K562 (cell line): ENCODE measurements around the gene MTCL3.

Experiments
- ATAC-seq: fragments of 200-7000 bp; cut with Tn5 transposase; 3 replicates; pipeline ENCODE4 v1.9.1; 2020; ENCODE audit warnings: moderate library complexity
- BruUV-seq: library from RNA; stranded (reverse); fragments of 400-500 nt; replicated peaks from 2 replicates; lab custom pipeline; 2021; lab: Mats Ljungman, UMichigan
- CTCF ChIA-PET: fragments of 300-600 bp; formaldehyde crosslinking; extraction: SDS; loops from one replicate; lab custom pipeline; 2021; ENCODE audit warnings: low intra/inter-chr PET ratio; lab: Yijun Ruan, JAX
- POLR2A ChIA-PET: fragments of 300-600, 350-650 bp; sonication (Branson Sonifier 250); formaldehyde crosslinking; extraction: SDS; loops from one replicate; lab custom pipeline; 2021; ENCODE audit warnings: antibody characterized with exemption, inconsistent platforms; lab: Yijun Ruan, JAX
- DNase-seq, 4 experiments: peaks; one replicate each; pipeline versions ENCODE4 v3.0.0 to v3.0.0-alpha.2; 2011 to 2018; ENCODE audit warnings: low spot score in 3 of 4, mixed read lengths in 3 of 4; ENCODE audit errors: extremely low read depth in 1 of 4
- FAIRE-seq: peaks from 2 replicates; lab custom pipeline; 2011; peaks lifted over from hg19 to GRCh38; lab: Jason Lieb, UNC
- H2AFZ ChIP-seq: 2 replicates; pipeline ENCODE4 v1.6.0; 2011; ENCODE audit warnings: low read depth, low read length, control low read depth, inconsistent platforms
- H3K27ac ChIP-seq: fragments of 200-600 bp; 3 replicates; pipeline ENCODE4 v1.8.0; 2011; ENCODE audit warnings: low read depth, mild to moderate bottlenecking, control low read depth, inconsistent platforms, low read length, moderate library complexity, mixed read lengths; ENCODE audit errors: extremely low read depth
- H3K27me3 ChIP-seq, 2 experiments: fragments of 300-600 bp in 1 of 2; 2 replicates in 1 of 2; 3 replicates in 1 of 2; pipeline versions ENCODE4 v1.6.0 to v1.8.0; 2011; ENCODE audit warnings: inconsistent platforms in 2 of 2, low read length in 2 of 2, mild to moderate bottlenecking in 1 of 2, mixed read lengths in 1 of 2, moderate library complexity in 1 of 2; ENCODE audit not compliant: control insufficient read depth in 2 of 2, insufficient read depth in 2 of 2
- H3K36me3 ChIP-seq: fragments of 300-600 bp; 3 replicates; pipeline ENCODE4 v1.8.0; 2011; ENCODE audit warnings: mild to moderate bottlenecking, low read length, inconsistent platforms; ENCODE audit not compliant: control insufficient read depth, insufficient read depth
- H3K4me1 ChIP-seq, 2 experiments: fragments of 200-600 bp in 1 of 2; replicated peaks in 1 of 2; 2 replicates in 1 of 2; 3 replicates in 1 of 2; pipeline versions ENCODE4 v1.5.1 to v1.8.0; 2011; ENCODE audit warnings: inconsistent platforms in 2 of 2, low read length in 2 of 2, mild to moderate bottlenecking in 1 of 2, mixed read lengths in 1 of 2, moderate library complexity in 1 of 2; ENCODE audit not compliant: control insufficient read depth in 2 of 2, insufficient read depth in 2 of 2
- H3K4me2 ChIP-seq: 2 replicates; pipeline ENCODE4 v1.6.1; 2011; ENCODE audit warnings: low read length, control low read depth, inconsistent platforms, mixed read lengths; ENCODE audit not compliant: insufficient read depth
- H3K4me3 ChIP-seq: fragments of 200-600 bp; sonication (generic), shearing (Covaris generic); 2 replicates; pipeline ENCODE4 v1.5.1; 2016; ENCODE audit warnings: control low read depth, inconsistent platforms
- H3K79me2 ChIP-seq: fragments of 200-600 bp; 3 replicates; pipeline ENCODE4 v1.8.0; 2011; ENCODE audit warnings: low read length, inconsistent platforms; ENCODE audit not compliant: control insufficient read depth, insufficient read depth
- H3K9ac ChIP-seq, 2 experiments: 2 replicates each; pipeline versions ENCODE4 v1.6.0 to v1.6.1; 2011; ENCODE audit warnings: low read depth in 2 of 2, low read length in 2 of 2, control low read depth in 1 of 2, inconsistent platforms in 1 of 2, mild to moderate bottlenecking in 1 of 2, mixed read lengths in 1 of 2; ENCODE audit not compliant: insufficient read depth in 1 of 2
- H3K9me1 ChIP-seq: one replicate; pipeline ENCODE4 v1.6.0; 2011; ENCODE audit warnings: inconsistent platforms, mild to moderate bottlenecking, low read length, moderate library complexity; ENCODE audit not compliant: control insufficient read depth, insufficient read depth
- H3K9me3 ChIP-seq: replicated peaks from 2 replicates; pipeline ENCODE4 v1.5.1; 2011; ENCODE audit warnings: low read depth, low read length, inconsistent platforms; ENCODE audit not compliant: control insufficient read depth, insufficient read depth
- H4K20me1 ChIP-seq: replicated peaks from 2 replicates; pipeline ENCODE4 v1.6.1; 2011; ENCODE audit warnings: low read length, inconsistent platforms, mixed read lengths; ENCODE audit not compliant: control insufficient read depth, insufficient read depth
- CBX2 ChIP-seq: fragments of 200-600 bp; sonication (generic); IDR thresholded peaks from one replicate; pipeline ENCODE4 v1.6.1; 2012; ENCODE audit warnings: mild to moderate bottlenecking, low read length, inconsistent platforms; ENCODE audit not compliant: insufficient read depth, poor library complexity, severe bottlenecking
- HDAC8 ChIP-seq: fragments of 450-650 bp; IDR thresholded peaks from 2 replicates; pipeline ENCODE4 v1.6.1; 2016; ENCODE audit warnings: mild to moderate bottlenecking, missing genetic modification characterization, moderate library complexity, missing compliant biosample characterization
- KDM1A ChIP-seq, 2 experiments: fragments of 450-650 bp; IDR thresholded peaks; 2 replicates each; pipeline ENCODE4 v1.6.1; 2016; ENCODE audit warnings: mild to moderate bottlenecking in 2 of 2
- KLF10 ChIP-seq: fragments of 250-450 bp; sonication (Bioruptor Pico); IDR thresholded peaks from 2 replicates; pipeline ENCODE4 v1.6.1; 2021; ENCODE audit warnings: matching md5 sums
- MCM3 ChIP-seq: fragments of 450-650 bp; IDR thresholded peaks from 2 replicates; pipeline ENCODE4 v1.6.1; 2016
- NBN ChIP-seq: fragments of 450-650 bp; IDR thresholded peaks from 2 replicates; pipeline ENCODE4 v1.6.1; 2016; ENCODE audit warnings: low read depth, mild to moderate bottlenecking
- ZNF24 ChIP-seq: fragments of 450-650 bp; IDR thresholded peaks from 2 replicates; pipeline ENCODE4 v1.6.1; 2016
- WGBS: fragments of 100-300 bp; shearing (Covaris generic); methylation state at CpG from one replicate; pipeline ENCODE4 v1.1.6; 2016; ENCODE audit warnings: low coverage, mixed read lengths; ENCODE audit not compliant: insufficient coverage; ENCODE audit errors: missing lambda C conversion rate; 5-methylcytosine and 5-hydroxymethylcytosine counted together
- in situ Hi-C: fragments of 300-500 bp; cut with MboI; formaldehyde crosslinking; loops from 4 replicates; pipeline ENCODE4 v1.15.0; 2018; ENCODE audit warnings: inconsistent platforms, mixed read lengths
- intact Hi-C: fragments of 100-400 bp; cut with micrococcal nuclease; formaldehyde crosslinking; loops from 2 replicates; pipeline ENCODE4 v1.14.2; 2022
- TF ChIP-seq, protein P1 (sequence below), 2 experiments: IDR thresholded peaks; 2 replicates each; pipeline ENCODE4 v1.6.1; 2011; ENCODE audit warnings: borderline replicate concordance in 1 of 2, control low read depth in 1 of 2, low read depth in 1 of 2, low read length in 1 of 2, mild to moderate bottlenecking in 1 of 2, mixed read lengths in 1 of 2, moderate library complexity in 1 of 2; ENCODE audit not compliant: insufficient read depth in 1 of 2, insufficient read length in 1 of 2, poor library complexity in 1 of 2, severe bottlenecking in 1 of 2; ENCODE audit errors: extremely low read depth in 1 of 2
- TF ChIP-seq, protein P2 (sequence below): fragments of 250-450 bp; sonication (Bioruptor Pico); IDR thresholded peaks from 2 replicates; pipeline ENCODE4 v1.9.0; 2021; ENCODE audit warnings: mild to moderate bottlenecking
- TF ChIP-seq, protein P3 (sequence below), 2 experiments: fragments of 450-650 bp; formaldehyde crosslinking in 1 of 2; IDR thresholded peaks; 2 replicates each; pipeline versions ENCODE4 v1.4.0 to v1.6.1; 2014 to 2020; ENCODE audit warnings: mild to moderate bottlenecking in 2 of 2, borderline replicate concordance in 1 of 2, low read depth in 1 of 2

MTCL3 gene

DNA sequence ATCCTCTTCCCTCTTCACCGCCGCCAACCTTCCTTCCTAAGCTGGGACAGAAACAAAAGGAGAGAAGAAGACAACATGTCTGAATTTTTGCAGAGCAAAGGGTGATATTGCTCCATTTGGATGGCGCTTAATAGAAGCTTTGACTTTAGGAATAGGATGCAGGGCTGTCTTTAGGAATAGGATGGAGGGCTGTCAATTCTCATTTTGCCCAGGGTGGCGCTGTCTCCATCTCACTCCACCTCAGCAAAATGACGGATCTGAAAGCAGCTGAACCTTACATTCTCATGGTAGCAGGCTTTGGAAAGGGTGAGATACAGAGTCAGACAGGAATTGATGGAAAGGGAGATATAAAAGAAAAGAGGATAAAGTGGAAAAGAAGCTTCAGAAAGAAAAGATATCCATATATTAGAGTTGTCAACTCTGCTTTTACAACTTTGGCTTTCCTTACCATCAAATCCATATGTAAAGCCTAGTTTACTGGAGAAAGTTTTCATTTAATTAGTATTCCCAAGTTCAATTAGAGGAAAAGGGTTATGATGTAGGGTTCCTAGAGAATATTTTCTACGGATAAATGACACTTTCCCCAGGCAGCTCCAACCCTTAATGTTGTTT, 2.4 kb downstream of the MTCL3 start:
- H2AFZ ChIP-seq, result no peak overlapping the region
- ATAC-seq (peak; percentile 92), FAIRE-seq (no peak), DNase-seq (peak; percentile 25 to 58 (median 52))
- H4K20me1 ChIP-seq, result no peaks in the 10 kb centered on the region
- peak overlapping the region; percentile 21; the same call in 1 of the 2 replicates for H3K4me2 ChIP-seq
- H3K4me3 ChIP-seq, result no peak overlapping the region
- peaks cover 2% of the 10 kb centered on the region for H3K9me1 ChIP-seq
- in situ Hi-C loops, result no loop called here
- CTCF ChIA-PET, result interaction anchor here (0.6 kb wide), 1 partner anchor 330 kb away, joined by 4 read pairs; no protein-coding TSS in a partner anchor
- intact Hi-C loops, result no loop called here
- 17% methylated on average over 6 of the region's 6 CpGs for WGBS
- POLR2A ChIA-PET, result no interaction called here
- H3K9me3 ChIP-seq, result no peaks in the 10 kb centered on the region
- no TSS peak for BruUV-seq
- no peaks in the 10 kb centered on the region for H3K79me2 ChIP-seq
- H3K36me3 ChIP-seq, result no peaks in the 10 kb centered on the region
- no peak overlapping the region for H3K27ac ChIP-seq
- H3K27me3 ChIP-seq, result peaks cover 0 to 13% of the 10 kb centered on the region in 2 experiments; a peak in 2 of 5 replicates
- peaks cover 0 to 14% of the 10 kb centered on the region in 2 experiments; a peak in 2 of 5 replicates for H3K4me1 ChIP-seq
- H3K9ac ChIP-seq, result no peak overlapping the region; a peak in 1 of 4 replicates
- TF ChIP-seq HDAC8 (tag) (no peak), KDM1A (IDR thresholded peaks at IDR 0.05) (no peak), MCM3 (no peak), CBX2 (no peak), ZNF24 (no peak), NBN (no peak), KLF10 (CRISPR knock-in tag) (no peak)
- TF ChIP-seq, protein P1, sequence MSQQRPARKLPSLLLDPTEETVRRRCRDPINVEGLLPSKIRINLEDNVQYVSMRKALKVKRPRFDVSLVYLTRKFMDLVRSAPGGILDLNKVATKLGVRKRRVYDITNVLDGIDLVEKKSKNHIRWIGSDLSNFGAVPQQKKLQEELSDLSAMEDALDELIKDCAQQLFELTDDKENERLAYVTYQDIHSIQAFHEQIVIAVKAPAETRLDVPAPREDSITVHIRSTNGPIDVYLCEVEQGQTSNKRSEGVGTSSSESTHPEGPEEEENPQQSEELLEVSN (IDR thresholded peaks at IDR 0.05; ENCODE audit: borderline replicate concordance in 1 of 2, extremely low read depth in 1 of 2, insufficient read depth in 1 of 2, insufficient read length in 1 of 2, low read depth in 1 of 2, low read length in 1 of 2, poor library complexity in 1 of 2, severe bottlenecking in 1 of 2), result no peak
- TF ChIP-seq, protein P2, sequence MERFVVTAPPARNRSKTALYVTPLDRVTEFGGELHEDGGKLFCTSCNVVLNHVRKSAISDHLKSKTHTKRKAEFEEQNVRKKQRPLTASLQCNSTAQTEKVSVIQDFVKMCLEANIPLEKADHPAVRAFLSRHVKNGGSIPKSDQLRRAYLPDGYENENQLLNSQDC (CRISPR knock-in tag), result no peak
- TF ChIP-seq, protein P3, sequence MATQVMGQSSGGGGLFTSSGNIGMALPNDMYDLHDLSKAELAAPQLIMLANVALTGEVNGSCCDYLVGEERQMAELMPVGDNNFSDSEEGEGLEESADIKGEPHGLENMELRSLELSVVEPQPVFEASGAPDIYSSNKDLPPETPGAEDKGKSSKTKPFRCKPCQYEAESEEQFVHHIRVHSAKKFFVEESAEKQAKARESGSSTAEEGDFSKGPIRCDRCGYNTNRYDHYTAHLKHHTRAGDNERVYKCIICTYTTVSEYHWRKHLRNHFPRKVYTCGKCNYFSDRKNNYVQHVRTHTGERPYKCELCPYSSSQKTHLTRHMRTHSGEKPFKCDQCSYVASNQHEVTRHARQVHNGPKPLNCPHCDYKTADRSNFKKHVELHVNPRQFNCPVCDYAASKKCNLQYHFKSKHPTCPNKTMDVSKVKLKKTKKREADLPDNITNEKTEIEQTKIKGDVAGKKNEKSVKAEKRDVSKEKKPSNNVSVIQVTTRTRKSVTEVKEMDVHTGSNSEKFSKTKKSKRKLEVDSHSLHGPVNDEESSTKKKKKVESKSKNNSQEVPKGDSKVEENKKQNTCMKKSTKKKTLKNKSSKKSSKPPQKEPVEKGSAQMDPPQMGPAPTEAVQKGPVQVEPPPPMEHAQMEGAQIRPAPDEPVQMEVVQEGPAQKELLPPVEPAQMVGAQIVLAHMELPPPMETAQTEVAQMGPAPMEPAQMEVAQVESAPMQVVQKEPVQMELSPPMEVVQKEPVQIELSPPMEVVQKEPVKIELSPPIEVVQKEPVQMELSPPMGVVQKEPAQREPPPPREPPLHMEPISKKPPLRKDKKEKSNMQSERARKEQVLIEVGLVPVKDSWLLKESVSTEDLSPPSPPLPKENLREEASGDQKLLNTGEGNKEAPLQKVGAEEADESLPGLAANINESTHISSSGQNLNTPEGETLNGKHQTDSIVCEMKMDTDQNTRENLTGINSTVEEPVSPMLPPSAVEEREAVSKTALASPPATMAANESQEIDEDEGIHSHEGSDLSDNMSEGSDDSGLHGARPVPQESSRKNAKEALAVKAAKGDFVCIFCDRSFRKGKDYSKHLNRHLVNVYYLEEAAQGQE (IDR thresholded peaks at IDR 0.05; ENCODE audit: borderline replicate concordance), result peak; percentile 4; the same call in 1 of the 2 replicates
- TF ChIP-seq, protein P3 (CRISPR knock-in tag; IDR thresholded peaks at IDR 0.05; ENCODE audit: low read depth), result no peak
